Measurements from ENCODE around the gene CHRNG. TPM values are rescaled to one million over a fixed set of nuclear protein-coding genes. Genes with fewer than 3 reads are reported as not detected.

CHRNG gene
- total and polyA plus RNA-seq, 3 donors from 2014 or later: 0.26 TPM; not detected in 2

DNA sequence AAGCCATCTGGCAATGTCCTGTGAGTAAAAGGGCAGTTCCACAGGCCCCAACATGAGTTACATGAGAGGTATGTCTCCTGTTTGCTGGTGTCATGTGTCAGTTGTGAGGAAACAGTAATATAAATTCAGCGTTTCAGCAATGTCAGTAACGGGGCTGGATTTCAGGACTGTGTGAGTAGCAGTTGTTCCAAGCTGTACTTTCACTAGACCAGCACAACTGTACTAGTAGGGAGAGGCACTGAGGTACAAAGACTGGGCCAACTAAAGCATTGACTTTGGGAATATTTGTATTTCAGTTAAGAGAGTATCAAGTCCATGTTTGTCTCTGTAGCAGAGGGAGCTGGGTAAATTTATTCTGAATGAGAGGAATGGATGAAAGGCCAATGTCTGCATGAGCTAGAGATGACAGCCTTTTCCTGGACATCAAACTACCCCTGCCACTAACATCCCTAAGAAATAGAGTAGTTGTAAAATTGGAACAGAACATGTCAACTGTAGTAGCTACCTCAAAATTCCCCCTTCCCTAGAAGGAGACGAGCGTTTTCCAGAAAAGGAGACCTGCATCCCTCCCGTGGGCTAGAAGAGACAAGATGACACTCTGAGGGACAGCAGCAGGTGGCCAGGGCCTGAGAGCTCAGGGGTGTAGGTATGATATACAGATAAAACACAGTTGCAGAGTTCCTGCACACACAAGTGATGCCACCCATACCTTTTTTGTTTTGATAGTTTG is 35.3 kb downstream of the CHRNG start:
- Histone ChIP-seq H3K27ac (no peak overlapping the region), H3K36me3 (ENCODE audit: low read depth, missing control alignments) (no peaks in the 10 kb centered on the region), H3K4me3 (no peak overlapping the region), H3K4me1 (no peaks in the 10 kb centered on the region), H3K9me3 (no peaks in the 10 kb centered on the region), H3K27me3 (no peaks in the 10 kb centered on the region)
- no peak for DNase-seq
- intact Hi-C loops (cut with DNase I; ENCODE audit: low total_unique reads): no loop called here
- TF ChIP-seq, protein P1, sequence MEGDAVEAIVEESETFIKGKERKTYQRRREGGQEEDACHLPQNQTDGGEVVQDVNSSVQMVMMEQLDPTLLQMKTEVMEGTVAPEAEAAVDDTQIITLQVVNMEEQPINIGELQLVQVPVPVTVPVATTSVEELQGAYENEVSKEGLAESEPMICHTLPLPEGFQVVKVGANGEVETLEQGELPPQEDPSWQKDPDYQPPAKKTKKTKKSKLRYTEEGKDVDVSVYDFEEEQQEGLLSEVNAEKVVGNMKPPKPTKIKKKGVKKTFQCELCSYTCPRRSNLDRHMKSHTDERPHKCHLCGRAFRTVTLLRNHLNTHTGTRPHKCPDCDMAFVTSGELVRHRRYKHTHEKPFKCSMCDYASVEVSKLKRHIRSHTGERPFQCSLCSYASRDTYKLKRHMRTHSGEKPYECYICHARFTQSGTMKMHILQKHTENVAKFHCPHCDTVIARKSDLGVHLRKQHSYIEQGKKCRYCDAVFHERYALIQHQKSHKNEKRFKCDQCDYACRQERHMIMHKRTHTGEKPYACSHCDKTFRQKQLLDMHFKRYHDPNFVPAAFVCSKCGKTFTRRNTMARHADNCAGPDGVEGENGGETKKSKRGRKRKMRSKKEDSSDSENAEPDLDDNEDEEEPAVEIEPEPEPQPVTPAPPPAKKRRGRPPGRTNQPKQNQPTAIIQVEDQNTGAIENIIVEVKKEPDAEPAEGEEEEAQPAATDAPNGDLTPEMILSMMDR (IDR thresholded peaks at IDR 0.05): no peak
- TF ChIP-seq POLR2A (IDR thresholded peaks at IDR 0.05): no peak
- 90 to 93% methylated on average over 5 of the region's 5 CpGs for WGBS, 2 donors

DNA sequence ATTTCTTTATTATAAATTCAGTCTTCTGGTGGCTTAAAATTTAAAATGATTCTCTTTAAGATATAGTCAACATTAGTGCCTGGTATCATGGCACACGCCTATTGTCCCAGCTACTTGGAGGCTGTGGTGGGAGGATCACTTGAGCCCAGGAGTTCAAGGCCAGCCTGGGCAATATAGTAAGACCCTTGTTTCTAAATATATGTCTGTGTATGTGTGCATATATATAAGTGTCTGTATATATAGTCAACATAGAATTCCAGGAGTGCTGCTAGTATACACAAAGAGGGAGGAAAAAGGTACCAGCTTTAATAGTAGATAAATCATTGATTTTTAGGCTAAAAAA is 35.9 kb downstream of the CHRNG start:
- intact Hi-C loops (cut with DNase I; ENCODE audit: low total_unique reads): no loop called here
- H3K4me3 ChIP-seq: no peak overlapping the region
- no peaks in the 10 kb centered on the region for H3K4me1 ChIP-seq
- WGBS, 2 donors: 85 to 89% methylated on average over 1 of the region's 1 CpG
- no peaks in the 10 kb centered on the region for H3K36me3 ChIP-seq (ENCODE audit: low read depth, missing control alignments)
- no peaks in the 10 kb centered on the region for H3K9me3 ChIP-seq
- no peak for DNase-seq
- H3K27me3 ChIP-seq: no peaks in the 10 kb centered on the region
- H3K27ac ChIP-seq: no peak overlapping the region
- TF ChIP-seq POLR2A (IDR thresholded peaks at IDR 0.05): no peak
- TF ChIP-seq, protein P1 (IDR thresholded peaks at IDR 0.05): no peak

- no peak for DNase-seq
- H3K27me3 ChIP-seq: no peaks in the 10 kb centered on the region
- TF ChIP-seq, protein P1 (IDR thresholded peaks at IDR 0.05): no peak
- TF ChIP-seq POLR2A (IDR thresholded peaks at IDR 0.05): no peak
- whole genome bisulfite sequencing, 2 donors: 58 to 92% methylated on average over 2 of the region's 2 CpGs
- H3K4me1 ChIP-seq: no peaks in the 10 kb centered on the region
- no peak overlapping the region for H3K27ac ChIP-seq
- no peak overlapping the region for H3K4me3 ChIP-seq
- intact Hi-C loops (cut with DNase I; ENCODE audit: low total_unique reads): no loop called here
- no peaks in the 10 kb centered on the region for H3K36me3 ChIP-seq (ENCODE audit: low read depth, missing control alignments)
- no peaks in the 10 kb centered on the region for H3K9me3 ChIP-seq
These were observed 37.5 kb downstream of the CHRNG start for GRCh38 chr2:232576995-232577394.

DNA sequence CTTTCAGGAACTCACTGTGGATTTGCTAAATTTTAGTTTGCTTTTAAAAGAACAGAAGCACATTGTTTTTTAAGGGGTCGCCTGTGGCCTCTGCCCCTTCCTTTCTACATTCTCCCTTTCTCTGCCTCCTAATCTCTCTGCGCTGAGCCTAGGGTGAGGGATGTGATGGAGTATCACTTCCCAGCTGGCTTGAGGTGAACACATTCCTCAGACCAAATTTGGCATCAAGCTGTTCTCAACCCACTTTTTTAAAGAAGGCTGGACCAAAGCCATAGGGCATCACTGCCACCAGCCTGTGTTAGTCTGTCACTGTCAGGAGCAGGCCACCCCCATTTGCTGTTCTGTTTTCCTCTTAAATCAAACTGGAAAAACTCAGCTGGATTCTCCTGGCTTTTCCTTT is 38.3 kb downstream of the CHRNG start:
- no peak for DNase-seq
- TF ChIP-seq POLR2A (IDR thresholded peaks at IDR 0.05): no peak
- TF ChIP-seq, protein P1 (IDR thresholded peaks at IDR 0.05): no peak
- WGBS, 2 donors: 83 to 93% methylated on average over 2 of the region's 2 CpGs
- no peaks in the 10 kb centered on the region for H3K9me3 ChIP-seq
- no peak overlapping the region for H3K4me3 ChIP-seq
- no peaks in the 10 kb centered on the region for H3K27me3 ChIP-seq
- H3K36me3 ChIP-seq (ENCODE audit: low read depth, missing control alignments): no peaks in the 10 kb centered on the region
- H3K27ac ChIP-seq: no peak overlapping the region
- intact Hi-C loops (cut with DNase I; ENCODE audit: low total_unique reads): no loop called here
- no peaks in the 10 kb centered on the region for H3K4me1 ChIP-seq

GRCh38 chr2:232578626-232579025 is 39.1 kb downstream of the CHRNG start:
- intact Hi-C loops (cut with DNase I; ENCODE audit: low total_unique reads): no loop called here
- TF ChIP-seq POLR2A (IDR thresholded peaks at IDR 0.05): no peak
- TF ChIP-seq, protein P1 (IDR thresholded peaks at IDR 0.05): no peak

More at GRCh38 chr2:232578626-232579025, 39.1 kb downstream of the CHRNG start:
- no peaks in the 10 kb centered on the region for H3K4me1 ChIP-seq
- no peaks in the 10 kb centered on the region for H3K27me3 ChIP-seq
- WGBS, 2 donors: 80 to 84% methylated on average over 2 of the region's 2 CpGs
- no peak overlapping the region for H3K27ac ChIP-seq
- no peaks in the 10 kb centered on the region for H3K36me3 ChIP-seq (ENCODE audit: low read depth, missing control alignments)
- H3K9me3 ChIP-seq: no peaks in the 10 kb centered on the region
- no peak overlapping the region for H3K4me3 ChIP-seq
- DNase-seq: no peak
